ENCODE measurements around the gene GALNT18. TPM values are rescaled to one million over a fixed set of nuclear protein-coding genes. Genes with fewer than 3 reads are reported as not detected.

GALNT18 gene
- polyA plus RNA-seq, 1 donor (not counting 4 experiments of a cell fraction or from before 2014, with no cell fraction given) = 27.2 TPM

DNA sequence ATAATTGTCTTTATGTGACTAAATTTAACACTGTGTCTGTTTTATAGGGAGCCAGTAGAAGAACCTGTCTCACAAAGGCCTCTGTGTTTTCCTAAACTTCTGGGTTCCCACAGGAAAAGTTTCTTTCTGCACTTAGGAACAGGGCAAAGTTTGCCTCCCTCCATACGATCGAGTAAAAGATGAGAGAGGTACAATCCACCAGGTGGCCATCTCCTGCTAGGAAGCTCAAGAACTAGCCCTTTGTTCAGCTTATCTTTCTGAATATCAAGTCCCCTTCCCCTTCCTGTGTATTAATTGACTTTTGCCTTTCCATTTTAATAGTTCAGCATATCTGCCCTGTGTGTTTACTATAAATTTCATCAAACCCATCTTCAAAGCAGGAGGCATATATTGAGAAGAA lies 286.8 kb downstream of the GALNT18 start:
- no peak overlapping the region for H2AFZ ChIP-seq (ENCODE audit: control insufficient read depth, low read length)
- no peaks in the 10 kb centered on the region for H3K9me1 ChIP-seq (ENCODE audit: control insufficient read depth, extremely low read depth, insufficient read depth, low read length)
- dilution Hi-C loops (cut with MboI; ENCODE audit: extremely low pct_ligation_motif_present, low sequenced_read_pairs) = no loop called here
- FAIRE-seq (no peak), DNase-seq (ENCODE audit: low read depth, low spot score) (no peak)
- no peaks in the 10 kb centered on the region for H3K4me1 ChIP-seq (ENCODE audit: control insufficient read depth, extremely low read depth, insufficient read depth, low read length)
- no peaks in the 10 kb centered on the region for H4K20me1 ChIP-seq (ENCODE audit: control insufficient read depth, extremely low read depth, insufficient read depth, low read length)
- H3K27ac ChIP-seq (ENCODE audit: control insufficient read depth, insufficient read depth, low read length) = no peak overlapping the region
- H3K4me3 ChIP-seq (ENCODE audit: control insufficient read depth in 2 of 3, extremely low read depth in 1 of 3, insufficient read depth in 2 of 3, low read depth in 1 of 3, low read length in 3 of 3) = no peak overlapping the region
- H3K27me3 ChIP-seq (ENCODE audit: control insufficient read depth, extremely low read depth, insufficient read depth, low read length) = no peaks in the 10 kb centered on the region
- H3K9me3 ChIP-seq (ENCODE audit: control insufficient read depth, low read depth, low read length) = no peaks in the 10 kb centered on the region
- H3K36me3 ChIP-seq (ENCODE audit: control insufficient read depth in 2 of 2, extremely low read depth in 1 of 2, insufficient read depth in 2 of 2, low read length in 2 of 2) = peaks cover 3 to 10% of the 10 kb centered on the region in 2 experiments
- H3K9ac ChIP-seq (ENCODE audit: control insufficient read depth, extremely low read depth, insufficient read depth, low read length) = no peak overlapping the region
- no peak overlapping the region for H3K4me2 ChIP-seq (ENCODE audit: control insufficient read depth, extremely low read depth, insufficient read depth, low read depth, low read length)
- no peak for TF ChIP-seq EZH2 (IDR thresholded peaks at IDR 0.05; ENCODE audit: low read length)
- TF ChIP-seq, protein P1, sequence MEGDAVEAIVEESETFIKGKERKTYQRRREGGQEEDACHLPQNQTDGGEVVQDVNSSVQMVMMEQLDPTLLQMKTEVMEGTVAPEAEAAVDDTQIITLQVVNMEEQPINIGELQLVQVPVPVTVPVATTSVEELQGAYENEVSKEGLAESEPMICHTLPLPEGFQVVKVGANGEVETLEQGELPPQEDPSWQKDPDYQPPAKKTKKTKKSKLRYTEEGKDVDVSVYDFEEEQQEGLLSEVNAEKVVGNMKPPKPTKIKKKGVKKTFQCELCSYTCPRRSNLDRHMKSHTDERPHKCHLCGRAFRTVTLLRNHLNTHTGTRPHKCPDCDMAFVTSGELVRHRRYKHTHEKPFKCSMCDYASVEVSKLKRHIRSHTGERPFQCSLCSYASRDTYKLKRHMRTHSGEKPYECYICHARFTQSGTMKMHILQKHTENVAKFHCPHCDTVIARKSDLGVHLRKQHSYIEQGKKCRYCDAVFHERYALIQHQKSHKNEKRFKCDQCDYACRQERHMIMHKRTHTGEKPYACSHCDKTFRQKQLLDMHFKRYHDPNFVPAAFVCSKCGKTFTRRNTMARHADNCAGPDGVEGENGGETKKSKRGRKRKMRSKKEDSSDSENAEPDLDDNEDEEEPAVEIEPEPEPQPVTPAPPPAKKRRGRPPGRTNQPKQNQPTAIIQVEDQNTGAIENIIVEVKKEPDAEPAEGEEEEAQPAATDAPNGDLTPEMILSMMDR (optimal IDR thresholded peaks at IDR 0.05 in 1 of 3, IDR thresholded peaks at IDR 0.05 in 1 of 3, conservative IDR thresholded peaks at IDR 0.05 in 1 of 3; ENCODE audit: extremely low read depth in 1 of 3, insufficient read depth in 2 of 3, low read length in 3 of 3) = no peak
- no peaks in the 10 kb centered on the region for H3K79me2 ChIP-seq (ENCODE audit: control insufficient read depth, insufficient read depth, low read length)

DNA sequence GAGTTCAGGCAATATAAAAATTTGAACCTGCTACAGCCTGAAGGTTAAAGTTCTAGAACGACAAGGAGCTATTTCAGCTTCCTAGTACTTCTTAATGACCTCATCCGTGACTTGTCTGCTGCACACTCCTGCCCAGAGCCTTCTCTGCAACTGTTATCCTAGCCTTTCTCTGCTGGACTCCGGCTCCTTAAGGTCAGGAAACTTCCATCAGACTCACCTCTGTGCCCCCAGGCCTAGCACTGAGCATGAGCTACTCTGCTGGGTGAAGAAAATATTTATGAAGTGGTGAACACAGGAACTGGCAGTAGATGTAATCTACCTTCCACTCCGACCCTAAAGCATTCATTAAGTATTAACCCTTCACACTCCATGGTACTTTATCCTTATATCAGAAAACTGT lies 287.2 kb downstream of the GALNT18 start:
- dilution Hi-C loops (cut with MboI; ENCODE audit: extremely low pct_ligation_motif_present, low sequenced_read_pairs) = no loop called here
- Histone ChIP-seq H4K20me1 (ENCODE audit: control insufficient read depth, extremely low read depth, insufficient read depth, low read length) (no peaks in the 10 kb centered on the region), H3K9me1 (ENCODE audit: control insufficient read depth, extremely low read depth, insufficient read depth, low read length) (no peaks in the 10 kb centered on the region), H3K9ac (ENCODE audit: control insufficient read depth, extremely low read depth, insufficient read depth, low read length) (no peak overlapping the region), H3K36me3 (ENCODE audit: control insufficient read depth in 2 of 2, extremely low read depth in 1 of 2, insufficient read depth in 2 of 2, low read length in 2 of 2) (peaks cover 3 to 7% of the 10 kb centered on the region in 2 experiments), H3K4me3 (ENCODE audit: control insufficient read depth in 2 of 3, extremely low read depth in 1 of 3, insufficient read depth in 2 of 3, low read depth in 1 of 3, low read length in 3 of 3) (no peak overlapping the region), H3K4me1 (ENCODE audit: control insufficient read depth, extremely low read depth, insufficient read depth, low read length) (no peaks in the 10 kb centered on the region), H3K4me2 (ENCODE audit: control insufficient read depth, extremely low read depth, insufficient read depth, low read depth, low read length) (no peak overlapping the region), H3K27ac (ENCODE audit: control insufficient read depth, insufficient read depth, low read length) (no peak overlapping the region), H3K27me3 (ENCODE audit: control insufficient read depth, extremely low read depth, insufficient read depth, low read length) (no peaks in the 10 kb centered on the region), H3K79me2 (ENCODE audit: control insufficient read depth, insufficient read depth, low read length) (no peaks in the 10 kb centered on the region), H2AFZ (ENCODE audit: control insufficient read depth, low read length) (no peak overlapping the region), H3K9me3 (ENCODE audit: control insufficient read depth, low read depth, low read length) (no peaks in the 10 kb centered on the region)
- no peak for TF ChIP-seq EZH2 (IDR thresholded peaks at IDR 0.05; ENCODE audit: low read length)
- TF ChIP-seq, protein P1 (optimal IDR thresholded peaks at IDR 0.05 in 1 of 3, IDR thresholded peaks at IDR 0.05 in 1 of 3, conservative IDR thresholded peaks at IDR 0.05 in 1 of 3; ENCODE audit: extremely low read depth in 1 of 3, insufficient read depth in 2 of 3, low read length in 3 of 3) = no peak
- FAIRE-seq = no peak
- DNase-seq (ENCODE audit: low read depth, low spot score) = no peak

Measured in keratinocyte (primary cell).